Measurements from ENCODE around the gene ANKRD22. TPM values are rescaled to one million over a fixed set of nuclear protein-coding genes. Genes with fewer than 3 reads are reported as not detected.

ANKRD22 gene
- total and polyA plus RNA-seq, 2 donors (not counting 3 experiments of a cell fraction or from before 2014, with no cell fraction given): not detected

- intact Hi-C loops (cut with micrococcal nuclease): loop anchor here (10.0 kb wide), 2 partner anchors 735 to 1935 kb away; partner anchors contain the start of genes MMRN2 and SNCG
- no peak overlapping the region for H3K4me3 ChIP-seq (replicated peaks in 1 of 3; ENCODE audit: insufficient read depth in 1 of 3, low read depth in 1 of 3, low read length in 3 of 3)
- H3K9ac ChIP-seq (replicated peaks; ENCODE audit: extremely low read depth, insufficient read depth, low read length): no peak overlapping the region
- no peaks in the 10 kb centered on the region for H4K20me1 ChIP-seq (replicated peaks; ENCODE audit: control insufficient read depth, extremely low read depth, insufficient read depth, low read length)
- DNase-seq (ENCODE audit: low read depth, low spot score) (no peak), FAIRE-seq (no peak)
- H3K9me3 ChIP-seq (replicated peaks; ENCODE audit: control insufficient read depth, insufficient read depth, low read length): no peaks in the 10 kb centered on the region
- POLR2A ChIA-PET: no interaction called here
- CTCF ChIA-PET: no interaction called here
- no peaks in the 10 kb centered on the region for H3K79me2 ChIP-seq (ENCODE audit: control insufficient read depth, insufficient read depth, low read length)
- no TSS peak for BruUV-seq (replicated peaks)
- no peaks in the 10 kb centered on the region for H3K9me1 ChIP-seq (replicated peaks; ENCODE audit: control insufficient read depth, extremely low read depth, insufficient read depth, low read length)
- TF ChIP-seq MAX (IDR thresholded peaks at IDR 0.05; ENCODE audit: insufficient read depth, insufficient read length) (no peak), JUN (IDR thresholded peaks at IDR 0.05; ENCODE audit: borderline replicate concordance, insufficient read depth, insufficient read length, low read depth) (no peak), MYC (IDR thresholded peaks at IDR 0.05; ENCODE audit: low read depth, low read length) (no peak), CTCF (IDR thresholded peaks at IDR 0.05; ENCODE audit: extremely low read depth in 1 of 2, insufficient read depth in 1 of 2, low read depth in 1 of 2, low read length in 2 of 2) (no peak), GATA2 (IDR thresholded peaks at IDR 0.05; ENCODE audit: insufficient read depth, insufficient read length, low read depth, low read length) (no peak), FOS (IDR thresholded peaks at IDR 0.05; ENCODE audit: borderline replicate concordance, insufficient read depth, low read length) (no peak), EZH2 (IDR thresholded peaks at IDR 0.05; ENCODE audit: borderline replicate concordance, low read depth, low read length, severe bottlenecking) (no peak), POLR2A (IDR thresholded peaks at IDR 0.05; ENCODE audit: low read depth, low read length) (no peak), POLR2AphosphoS5 (IDR thresholded peaks at IDR 0.05; ENCODE audit: insufficient read depth, low read depth, low read length) (no peak)
- H2AFZ ChIP-seq (ENCODE audit: low read depth, low read length): no peak overlapping the region
- no peaks in the 10 kb centered on the region for H3K36me3 ChIP-seq (ENCODE audit: control insufficient read depth in 2 of 2, extremely low read depth in 1 of 2, insufficient read depth in 2 of 2, low read length in 2 of 2)
- no peak overlapping the region for H3K4me2 ChIP-seq (ENCODE audit: insufficient read depth, low read length)
- dilution Hi-C loops (cut with MboI; ENCODE audit: extremely low pct_ligation_motif_present, low sequenced_read_pairs): no loop called here
- H3K27ac ChIP-seq (ENCODE audit: insufficient read depth, low read depth, low read length): no peak overlapping the region
- H3K4me1 ChIP-seq (ENCODE audit: control insufficient read depth, extremely low read depth, insufficient read depth, low read length): no peaks in the 10 kb centered on the region
- H3K27me3 ChIP-seq (ENCODE audit: control insufficient read depth in 2 of 2, insufficient read depth in 2 of 2, low read length in 2 of 2): no peaks in the 10 kb centered on the region
These were observed 38.1 kb upstream of the ANKRD22 start for GRCh38 chr10:88889559-88890337.
